Activated naive CD8-positive, alpha-beta T cell (primary cell): Measurements from ENCODE around the gene POU4F1.
A peak's percentile ranks its signal among the peaks of the same experiment; 100 is the strongest.

ENCODE experiments used
- H3K27ac Mint-ChIP-seq: one replicate; pipeline ENCODE4 v1.8.0; 2021; ENCODE audit warnings: mixed read lengths
- H3K27me3 Mint-ChIP-seq: one replicate; pipeline ENCODE4 v1.8.0; 2021; ENCODE audit warnings: mixed read lengths
- H3K36me3 Mint-ChIP-seq: one replicate; pipeline ENCODE4 v1.8.0; 2021; ENCODE audit warnings: mixed read lengths
- H3K4me1 Mint-ChIP-seq: one replicate; pipeline ENCODE4 v1.8.0; 2021; ENCODE audit warnings: low read depth, mixed read lengths
- H3K4me3 Mint-ChIP-seq: one replicate; pipeline ENCODE4 v1.8.0; 2021; ENCODE audit warnings: mild to moderate bottlenecking, mixed read lengths
- H3K9me3 Mint-ChIP-seq: one replicate; pipeline ENCODE4 v1.8.0; 2021; ENCODE audit warnings: low read depth, mixed read lengths

Gene POU4F1

GRCh38 chr13:78599645-78600279 lies 3.6 kb downstream of the POU4F1 start:
- no peaks in the 10 kb centered on the region for H3K9me3 Mint-ChIP-seq
- H3K4me1 Mint-ChIP-seq, result peaks cover 32% of the 10 kb centered on the region
- H3K27me3 Mint-ChIP-seq, result peaks cover 49% of the 10 kb centered on the region
- no peaks in the 10 kb centered on the region for H3K36me3 Mint-ChIP-seq
- no peak overlapping the region for H3K4me3 Mint-ChIP-seq
- H3K27ac Mint-ChIP-seq, result no peak overlapping the region

- H3K36me3 Mint-ChIP-seq, result no peaks in the 10 kb centered on the region
- peaks cover 30% of the 10 kb centered on the region for H3K4me1 Mint-ChIP-seq
- H3K27ac Mint-ChIP-seq, result no peak overlapping the region
- H3K4me3 Mint-ChIP-seq, result no peak overlapping the region
- H3K27me3 Mint-ChIP-seq, result peaks cover 50% of the 10 kb centered on the region
- no peaks in the 10 kb centered on the region for H3K9me3 Mint-ChIP-seq
Measured at GRCh38 chr13:78598966-78599644, 4.2 kb downstream of the POU4F1 start.

GRCh38 chr13:78598116-78598781 lies 5.1 kb downstream of the POU4F1 start:
- Mint-ChIP-seq H3K9me3 (no peaks in the 10 kb centered on the region), H3K36me3 (no peaks in the 10 kb centered on the region), H3K4me3 (no peak overlapping the region), H3K27me3 (peaks cover 54% of the 10 kb centered on the region), H3K27ac (no peak overlapping the region), H3K4me1 (peaks cover 27% of the 10 kb centered on the region)

- H3K4me1 Mint-ChIP-seq, result peaks cover 24% of the 10 kb centered on the region
- no peaks in the 10 kb centered on the region for H3K9me3 Mint-ChIP-seq
- H3K36me3 Mint-ChIP-seq, result no peaks in the 10 kb centered on the region
- peaks cover 58% of the 10 kb centered on the region for H3K27me3 Mint-ChIP-seq
- no peak overlapping the region for H3K27ac Mint-ChIP-seq
- H3K4me3 Mint-ChIP-seq, result no peak overlapping the region
Measured at GRCh38 chr13:78597602-78597932, 5.8 kb downstream of the POU4F1 start.

GRCh38 chr13:78596736-78597601 lies 6.4 kb downstream of the POU4F1 start:
- Mint-ChIP-seq H3K9me3 (no peaks in the 10 kb centered on the region), H3K27me3 (peaks cover 59% of the 10 kb centered on the region), H3K36me3 (no peaks in the 10 kb centered on the region), H3K27ac (no peak overlapping the region), H3K4me3 (peak overlapping the region; percentile 27), H3K4me1 (peaks cover 20% of the 10 kb centered on the region)

GRCh38 chr13:78596399-78596735 lies 7.0 kb downstream of the POU4F1 start:
- peak overlapping the region; percentile 27 for H3K4me3 Mint-ChIP-seq
- no peaks in the 10 kb centered on the region for H3K36me3 Mint-ChIP-seq
- H3K9me3 Mint-ChIP-seq, result no peaks in the 10 kb centered on the region
- H3K27me3 Mint-ChIP-seq, result peaks cover 57% of the 10 kb centered on the region
- H3K4me1 Mint-ChIP-seq, result peaks cover 18% of the 10 kb centered on the region
- H3K27ac Mint-ChIP-seq, result no peak overlapping the region

- H3K36me3 Mint-ChIP-seq, result no peaks in the 10 kb centered on the region
- peak overlapping the region; percentile 13 for H3K4me3 Mint-ChIP-seq
- peaks cover 57% of the 10 kb centered on the region for H3K27me3 Mint-ChIP-seq
- H3K4me1 Mint-ChIP-seq, result peaks cover 14% of the 10 kb centered on the region
- H3K27ac Mint-ChIP-seq, result no peak overlapping the region
- no peaks in the 10 kb centered on the region for H3K9me3 Mint-ChIP-seq
Measured at GRCh38 chr13:78595495-78596398, 7.6 kb downstream of the POU4F1 start.

- no peak overlapping the region for H3K4me3 Mint-ChIP-seq
Measured at GRCh38 chr13:78594456-78594975, 8.8 kb downstream of the POU4F1 start.

GRCh38 chr13:78593652-78594455 lies 9.5 kb downstream of the POU4F1 start:
- H3K9me3 Mint-ChIP-seq, result peaks cover 13% of the 10 kb centered on the region
- peaks cover 55% of the 10 kb centered on the region for H3K27me3 Mint-ChIP-seq
- no peaks in the 10 kb centered on the region for H3K36me3 Mint-ChIP-seq
- no peak overlapping the region for H3K27ac Mint-ChIP-seq
- H3K4me1 Mint-ChIP-seq, result peaks cover 7% of the 10 kb centered on the region
- no peak overlapping the region for H3K4me3 Mint-ChIP-seq

More at GRCh38 chr13:78594456-78594975, 8.8 kb downstream of the POU4F1 start:
- Mint-ChIP-seq H3K4me1 (peaks cover 7% of the 10 kb centered on the region), H3K36me3 (no peaks in the 10 kb centered on the region), H3K27me3 (peaks cover 55% of the 10 kb centered on the region), H3K9me3 (peaks cover 9% of the 10 kb centered on the region), H3K27ac (peak overlapping the region; percentile 46)

- no peak overlapping the region for H3K27ac Mint-ChIP-seq
- no peaks in the 10 kb centered on the region for H3K36me3 Mint-ChIP-seq
- H3K4me3 Mint-ChIP-seq, result no peak overlapping the region
- H3K9me3 Mint-ChIP-seq, result peaks cover 20% of the 10 kb centered on the region
- H3K4me1 Mint-ChIP-seq, result peaks cover 7% of the 10 kb centered on the region
- H3K27me3 Mint-ChIP-seq, result peaks cover 59% of the 10 kb centered on the region
Measured at GRCh38 chr13:78593129-78593528, 10.2 kb downstream of the POU4F1 start.

GRCh38 chr13:78592584-78592983 lies 10.8 kb downstream of the POU4F1 start:
- H3K27me3 Mint-ChIP-seq, result peaks cover 62% of the 10 kb centered on the region
- no peaks in the 10 kb centered on the region for H3K36me3 Mint-ChIP-seq
- H3K4me1 Mint-ChIP-seq, result peaks cover 8% of the 10 kb centered on the region
- peaks cover 25% of the 10 kb centered on the region for H3K9me3 Mint-ChIP-seq
- H3K27ac Mint-ChIP-seq, result no peak overlapping the region
- no peak overlapping the region for H3K4me3 Mint-ChIP-seq

GRCh38 chr13:78589206-78589605 lies 14.1 kb downstream of the POU4F1 start:
- H3K27ac Mint-ChIP-seq, result no peak overlapping the region
- H3K4me3 Mint-ChIP-seq, result no peak overlapping the region
- peaks cover 64% of the 10 kb centered on the region for H3K27me3 Mint-ChIP-seq
- peaks cover 26% of the 10 kb centered on the region for H3K9me3 Mint-ChIP-seq
- H3K36me3 Mint-ChIP-seq, result no peaks in the 10 kb centered on the region
- peaks cover 8% of the 10 kb centered on the region for H3K4me1 Mint-ChIP-seq

- Mint-ChIP-seq H3K27ac (no peak overlapping the region), H3K27me3 (peaks cover 52% of the 10 kb centered on the region), H3K4me3 (no peak overlapping the region), H3K9me3 (peaks cover 26% of the 10 kb centered on the region), H3K36me3 (no peaks in the 10 kb centered on the region), H3K4me1 (peaks cover 8% of the 10 kb centered on the region)
Measured at GRCh38 chr13:78587395-78587794, 16.0 kb downstream of the POU4F1 start.
